AG04449 (cell line): ENCODE data around the gene LAMA3.
A peak's percentile ranks its signal among the peaks of the same experiment; 100 is the strongest.

Experiments
- CTCF ChIA-PET: fragments of 350-600 bp; formaldehyde crosslinking; extraction: SDS; loops from one replicate; lab custom pipeline; 2021; ENCODE audit warnings: antibody characterized with exemption; lab: Yijun Ruan, JAX
- POLR2A ChIA-PET: fragments of 400-600, 350-600 bp; formaldehyde crosslinking; extraction: SDS; loops from one replicate; lab custom pipeline; 2020; ENCODE audit warnings: antibody characterized with exemption, inconsistent platforms; lab: Yijun Ruan, JAX
- DNase-seq: peaks from one replicate; pipeline ENCODE4 v3.0.0-alpha.2; 2010; ENCODE audit warnings: low read depth, low spot score
- H3K4me3 ChIP-seq: 2 replicates; pipeline ENCODE4 v1.5.1; 2011; ENCODE audit warnings: low read depth, mild to moderate bottlenecking, control low read depth, low read length
- TF ChIP-seq, protein P1 (sequence below): IDR thresholded peaks from one replicate; pipeline ENCODE4 v1.5.1; 2011; ENCODE audit warnings: mild to moderate bottlenecking, moderate library complexity, low read length, control low read depth, inconsistent platforms; ENCODE audit not compliant: insufficient read depth; ENCODE audit errors: missing control alignments

LAMA3 gene

DNA sequence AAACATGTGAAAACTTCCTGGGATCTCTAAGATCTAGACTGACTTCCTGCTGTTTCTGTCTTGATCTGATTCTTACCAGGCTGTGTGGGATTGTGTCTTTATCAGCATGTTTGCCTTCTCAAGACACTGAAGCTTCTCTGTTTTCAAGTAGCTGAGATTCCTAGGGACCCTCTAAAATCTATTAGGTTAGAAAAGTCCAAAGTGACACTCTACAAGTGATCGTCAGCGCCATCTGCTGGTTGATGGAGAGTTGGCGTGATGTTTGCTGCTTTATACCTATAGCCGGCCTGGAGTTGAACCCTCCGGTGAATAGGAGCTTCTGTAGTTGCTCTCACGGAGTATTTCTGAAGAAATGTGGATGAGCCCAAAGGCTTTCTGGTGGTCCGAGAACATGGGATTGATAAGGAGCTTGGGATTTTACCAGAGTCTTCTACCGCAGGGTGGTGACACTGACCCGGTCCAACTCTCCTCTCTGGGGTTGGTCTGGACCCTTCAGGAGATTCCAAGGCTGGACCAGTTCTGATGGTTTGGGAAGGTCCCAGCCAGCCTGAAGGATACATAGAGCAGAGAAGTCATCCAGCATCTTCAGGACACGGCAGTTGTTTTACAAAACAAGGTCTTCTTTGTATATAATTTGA is 229.3 kb downstream of the LAMA3 start:
- ChIA-PET POLR2A (no interaction called here), CTCF (interaction anchor here (0.6 to 5.1 kb wide), 73 partner anchors 8 to 402 kb away, joined by 3 to 73 read pairs (median 5); no protein-coding TSS in a partner anchor)
- no peak overlapping the region for H3K4me3 ChIP-seq
- TF ChIP-seq, protein P1, sequence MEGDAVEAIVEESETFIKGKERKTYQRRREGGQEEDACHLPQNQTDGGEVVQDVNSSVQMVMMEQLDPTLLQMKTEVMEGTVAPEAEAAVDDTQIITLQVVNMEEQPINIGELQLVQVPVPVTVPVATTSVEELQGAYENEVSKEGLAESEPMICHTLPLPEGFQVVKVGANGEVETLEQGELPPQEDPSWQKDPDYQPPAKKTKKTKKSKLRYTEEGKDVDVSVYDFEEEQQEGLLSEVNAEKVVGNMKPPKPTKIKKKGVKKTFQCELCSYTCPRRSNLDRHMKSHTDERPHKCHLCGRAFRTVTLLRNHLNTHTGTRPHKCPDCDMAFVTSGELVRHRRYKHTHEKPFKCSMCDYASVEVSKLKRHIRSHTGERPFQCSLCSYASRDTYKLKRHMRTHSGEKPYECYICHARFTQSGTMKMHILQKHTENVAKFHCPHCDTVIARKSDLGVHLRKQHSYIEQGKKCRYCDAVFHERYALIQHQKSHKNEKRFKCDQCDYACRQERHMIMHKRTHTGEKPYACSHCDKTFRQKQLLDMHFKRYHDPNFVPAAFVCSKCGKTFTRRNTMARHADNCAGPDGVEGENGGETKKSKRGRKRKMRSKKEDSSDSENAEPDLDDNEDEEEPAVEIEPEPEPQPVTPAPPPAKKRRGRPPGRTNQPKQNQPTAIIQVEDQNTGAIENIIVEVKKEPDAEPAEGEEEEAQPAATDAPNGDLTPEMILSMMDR: peak; percentile 76
- no peak for DNase-seq

DNA sequence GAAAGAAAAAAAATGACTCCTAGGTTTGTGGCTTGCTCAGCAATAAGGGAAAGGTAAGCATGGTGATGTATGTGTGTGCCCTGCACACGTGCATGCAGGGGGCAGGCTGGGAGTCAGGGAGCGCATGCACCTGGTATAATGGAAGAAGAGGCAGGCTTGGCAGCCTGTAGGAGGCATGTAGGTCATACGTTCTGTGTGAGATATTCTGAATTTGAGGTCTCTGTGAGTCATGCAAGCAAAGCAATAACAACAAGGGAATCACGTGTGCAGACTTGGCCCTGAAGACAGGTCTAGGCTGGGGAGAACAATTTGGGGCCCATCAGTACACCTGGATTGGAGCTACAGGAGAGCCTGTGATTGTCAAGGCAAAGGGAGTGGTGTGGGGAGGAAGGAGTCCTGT is 230.8 kb downstream of the LAMA3 start:
- ChIA-PET CTCF (interaction anchor here (1.2 to 5.1 kb wide), 10 partner anchors 8 to 298 kb away, joined by 3 to 73 read pairs (median 16); no protein-coding TSS in a partner anchor), POLR2A (no interaction called here)
- no peak for DNase-seq
- TF ChIP-seq, protein P1: no peak
- H3K4me3 ChIP-seq: no peak overlapping the region

DNA sequence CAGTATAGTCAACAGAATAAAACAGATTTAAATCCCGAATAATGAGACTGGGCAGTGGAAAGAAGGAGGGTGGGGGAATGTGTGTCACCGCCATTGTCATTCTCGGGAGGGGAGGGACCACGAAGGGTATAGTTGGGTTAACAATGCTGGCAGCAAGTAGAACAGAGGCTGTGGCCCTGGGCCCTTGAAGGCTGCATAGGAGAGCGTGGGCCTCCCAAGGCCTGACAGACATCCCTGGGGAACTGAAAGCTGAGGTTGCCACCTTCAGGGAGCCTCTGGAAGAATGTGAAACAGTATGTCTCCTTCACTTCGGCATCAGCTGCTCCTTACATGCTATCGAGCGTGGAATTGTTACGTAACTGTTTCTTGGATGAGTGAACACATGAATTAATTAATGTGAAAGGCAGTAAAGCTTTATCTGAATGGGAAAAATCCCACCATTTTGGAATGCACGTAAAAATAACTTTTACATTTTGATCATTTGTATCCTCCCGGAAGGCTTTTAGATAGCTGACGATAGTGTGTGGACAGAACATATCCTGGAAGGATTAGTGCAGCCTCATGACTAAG is 232.5 kb downstream of the LAMA3 start:
- no peak overlapping the region for H3K4me3 ChIP-seq
- TF ChIP-seq, protein P1: no peak
- CTCF ChIA-PET: interaction anchor here (0.8 to 1.0 kb wide), 3 partner anchors 8 to 28 kb away, joined by 3 read pairs; no protein-coding TSS in a partner anchor
- no peak for DNase-seq
- POLR2A ChIA-PET: no interaction called here

DNA sequence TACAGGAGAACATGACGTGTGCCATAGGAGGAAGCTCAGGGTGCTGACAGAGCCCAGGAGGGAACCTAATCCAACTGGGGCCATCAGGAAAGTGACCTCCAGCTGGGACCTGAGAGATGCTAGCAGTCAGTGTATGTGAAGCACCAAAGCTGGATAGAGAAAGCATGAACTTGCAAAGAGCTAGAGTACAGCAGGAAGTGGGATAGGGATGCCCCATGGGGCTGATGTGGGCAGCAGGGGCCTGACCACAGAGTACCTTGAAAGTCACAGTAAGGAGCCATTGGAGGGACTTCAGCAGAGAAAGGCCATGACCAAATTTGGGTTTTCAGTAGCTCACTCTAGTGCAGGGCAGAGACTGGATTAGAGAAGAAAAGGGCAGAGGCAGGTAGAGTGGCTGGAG is 233.7 kb downstream of the LAMA3 start:
- H3K4me3 ChIP-seq: no peak overlapping the region
- CTCF ChIA-PET: interaction anchor here (1.4 kb wide), 1 partner anchor 18 kb away, joined by 4 read pairs; no protein-coding TSS in a partner anchor
- POLR2A ChIA-PET: no interaction called here
- TF ChIP-seq, protein P1: no peak
- DNase-seq: no peak

DNA sequence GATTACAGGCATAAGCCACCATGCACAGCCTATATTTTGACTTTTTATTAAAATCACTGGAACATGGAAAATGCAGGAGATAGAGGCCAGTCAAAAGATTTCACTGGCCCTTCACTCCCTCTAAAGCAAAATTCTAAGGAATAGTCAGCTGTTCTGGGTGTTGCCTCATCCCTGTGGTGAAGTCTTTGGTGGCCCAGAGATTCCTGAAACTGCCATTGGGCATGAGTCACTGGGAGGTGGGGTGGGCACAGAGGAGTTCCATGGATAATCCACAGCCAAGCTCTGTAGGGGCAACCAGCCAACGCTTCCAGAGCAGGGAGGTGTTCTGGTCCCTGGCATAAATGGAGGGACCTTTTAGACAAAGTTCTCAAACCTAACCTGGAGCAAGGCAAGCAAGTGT is 235.6 kb downstream of the LAMA3 start:
- TF ChIP-seq, protein P1: no peak
- no peak for DNase-seq
- ChIA-PET CTCF (no interaction called here), POLR2A (no interaction called here)
- H3K4me3 ChIP-seq: no peak overlapping the region

DNA sequence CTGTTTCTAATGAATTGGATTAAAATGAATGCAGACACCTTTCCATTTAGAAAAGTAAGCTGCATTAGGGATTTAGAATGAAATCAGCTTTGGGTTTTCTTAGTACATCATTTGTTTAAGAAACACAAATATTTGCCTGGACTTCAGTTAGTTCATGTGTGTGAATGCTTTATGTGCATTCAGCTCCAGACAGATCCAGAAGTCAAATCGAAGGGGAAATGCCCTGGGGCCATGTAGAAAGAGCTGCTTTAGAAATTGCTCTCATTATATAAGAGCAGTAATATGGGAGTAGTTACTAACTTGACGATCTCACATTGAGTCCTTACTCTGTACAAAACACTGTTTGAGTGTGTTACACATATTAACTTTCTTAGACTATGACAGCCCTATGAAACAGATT is 237.3 kb downstream of the LAMA3 start:
- TF ChIP-seq, protein P1: no peak
- ChIA-PET CTCF (interaction anchor here (4.5 kb wide), 1 partner anchor 8 kb away, joined by 61 read pairs; no protein-coding TSS in a partner anchor), POLR2A (no interaction called here)
- DNase-seq: no peak
- no peak overlapping the region for H3K4me3 ChIP-seq
